ENCODE data around the gene MRAP2.

MRAP2 gene

GRCh38 chr6:84016029-84016428 is 17.5 kb upstream of the MRAP2 start:
- H3K27ac ChIP-seq (ENCODE audit: low read depth, low read length, poor library complexity, severe bottlenecking), result no peak overlapping the region
- H3K79me2 ChIP-seq (ENCODE audit: insufficient read depth, low read length), result no peaks in the 10 kb centered on the region
- no peaks in the 10 kb centered on the region for H3K9me2 ChIP-seq (ENCODE audit: low read depth, low read length)
- H3K27me3 ChIP-seq (ENCODE audit: insufficient read depth, low read length), result no peaks in the 10 kb centered on the region
- no peak overlapping the region for H2AFZ ChIP-seq (ENCODE audit: low read length)
- no peaks in the 10 kb centered on the region for H3K9me3 ChIP-seq (ENCODE audit: low read length)
- H3K4me3 ChIP-seq (ENCODE audit: low read depth, low read length, poor library complexity, severe bottlenecking), result no peak overlapping the region
- no peaks in the 10 kb centered on the region for H3K4me1 ChIP-seq (ENCODE audit: insufficient read depth, low read length, severe bottlenecking)
- H3K4me2 ChIP-seq (ENCODE audit: low read length), result no peak overlapping the region
- TF ChIP-seq EZH2 (IDR thresholded peaks at IDR 0.05; ENCODE audit: borderline replicate concordance, low read length), result no peak
- TF ChIP-seq, protein P1, sequence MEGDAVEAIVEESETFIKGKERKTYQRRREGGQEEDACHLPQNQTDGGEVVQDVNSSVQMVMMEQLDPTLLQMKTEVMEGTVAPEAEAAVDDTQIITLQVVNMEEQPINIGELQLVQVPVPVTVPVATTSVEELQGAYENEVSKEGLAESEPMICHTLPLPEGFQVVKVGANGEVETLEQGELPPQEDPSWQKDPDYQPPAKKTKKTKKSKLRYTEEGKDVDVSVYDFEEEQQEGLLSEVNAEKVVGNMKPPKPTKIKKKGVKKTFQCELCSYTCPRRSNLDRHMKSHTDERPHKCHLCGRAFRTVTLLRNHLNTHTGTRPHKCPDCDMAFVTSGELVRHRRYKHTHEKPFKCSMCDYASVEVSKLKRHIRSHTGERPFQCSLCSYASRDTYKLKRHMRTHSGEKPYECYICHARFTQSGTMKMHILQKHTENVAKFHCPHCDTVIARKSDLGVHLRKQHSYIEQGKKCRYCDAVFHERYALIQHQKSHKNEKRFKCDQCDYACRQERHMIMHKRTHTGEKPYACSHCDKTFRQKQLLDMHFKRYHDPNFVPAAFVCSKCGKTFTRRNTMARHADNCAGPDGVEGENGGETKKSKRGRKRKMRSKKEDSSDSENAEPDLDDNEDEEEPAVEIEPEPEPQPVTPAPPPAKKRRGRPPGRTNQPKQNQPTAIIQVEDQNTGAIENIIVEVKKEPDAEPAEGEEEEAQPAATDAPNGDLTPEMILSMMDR (IDR thresholded peaks at IDR 0.05; ENCODE audit: low read length), result no peak
- H3K9ac ChIP-seq (ENCODE audit: low read length), result no peak overlapping the region
- no peaks in the 10 kb centered on the region for H3K36me3 ChIP-seq (ENCODE audit: insufficient read depth, low read length)
- no peaks in the 10 kb centered on the region for H4K20me1 ChIP-seq (ENCODE audit: insufficient read depth, low read length)
- H3F3A ChIP-seq (ENCODE audit: insufficient read depth, low read length), result no peaks in the 10 kb centered on the region

DNA sequence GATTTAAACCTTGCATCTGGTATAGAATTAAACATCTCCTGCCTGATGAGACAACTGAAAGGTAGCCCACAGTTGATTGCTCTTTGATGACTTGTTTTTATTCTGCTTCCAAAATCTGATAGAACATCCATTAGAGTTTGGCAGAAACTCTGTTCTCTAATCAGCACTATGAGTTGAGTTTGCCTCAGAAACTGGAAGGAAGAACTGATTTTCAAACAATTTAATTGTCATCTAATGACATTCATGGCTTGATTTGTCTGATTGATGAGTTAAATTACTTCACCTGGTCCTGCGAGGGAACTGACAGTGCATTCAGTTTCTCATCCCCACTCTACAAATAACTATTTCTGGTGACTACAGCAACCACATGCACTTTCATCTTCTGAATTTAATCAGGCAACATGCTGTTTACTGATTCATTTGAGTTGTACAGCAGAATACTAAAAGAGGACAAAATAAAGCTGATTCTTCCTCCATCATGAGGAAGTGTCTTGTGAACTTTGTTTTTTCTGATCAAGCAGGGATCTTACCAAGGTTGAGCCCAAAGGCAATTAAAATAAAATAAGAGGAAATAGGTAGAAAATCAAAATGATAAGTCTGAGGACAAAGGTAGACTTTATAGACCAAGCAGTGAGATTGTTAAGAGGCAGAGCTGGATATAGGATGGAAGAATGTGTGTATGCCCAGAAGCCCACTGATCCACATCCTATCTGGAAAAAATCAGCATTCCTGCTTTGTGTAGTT is 15.7 kb upstream of the MRAP2 start:
- Histone ChIP-seq H3K27me3 (ENCODE audit: insufficient read depth, low read length) (no peaks in the 10 kb centered on the region), H2AFZ (ENCODE audit: low read length) (no peak overlapping the region), H3K9me2 (ENCODE audit: low read depth, low read length) (no peaks in the 10 kb centered on the region)

GRCh38 chr6:84018453-84019061 is 15.0 kb upstream of the MRAP2 start:
- Histone ChIP-seq H3K4me2 (ENCODE audit: low read length) (no peak overlapping the region), H4K20me1 (ENCODE audit: insufficient read depth, low read length) (no peaks in the 10 kb centered on the region), H3K4me1 (ENCODE audit: insufficient read depth, low read length, severe bottlenecking) (no peaks in the 10 kb centered on the region), H3K4me3 (ENCODE audit: low read depth, low read length, poor library complexity, severe bottlenecking) (no peak overlapping the region), H3F3A (ENCODE audit: insufficient read depth, low read length) (no peaks in the 10 kb centered on the region), H3K9ac (ENCODE audit: low read length) (no peak overlapping the region), H2AFZ (ENCODE audit: low read length) (no peak overlapping the region), H3K27ac (ENCODE audit: low read depth, low read length, poor library complexity, severe bottlenecking) (no peak overlapping the region), H3K9me3 (ENCODE audit: low read length) (no peaks in the 10 kb centered on the region), H3K9me2 (ENCODE audit: low read depth, low read length) (no peaks in the 10 kb centered on the region), H3K79me2 (ENCODE audit: insufficient read depth, low read length) (no peaks in the 10 kb centered on the region), H3K27me3 (ENCODE audit: insufficient read depth, low read length) (no peaks in the 10 kb centered on the region), H3K36me3 (ENCODE audit: insufficient read depth, low read length) (no peaks in the 10 kb centered on the region)
- no peak for TF ChIP-seq EZH2 (IDR thresholded peaks at IDR 0.05; ENCODE audit: borderline replicate concordance, low read length)
- TF ChIP-seq, protein P1 (IDR thresholded peaks at IDR 0.05; ENCODE audit: low read length), result no peak

More for the DNA sequence above, 15.7 kb upstream of the MRAP2 start:
- no peak overlapping the region for H3K9ac ChIP-seq (ENCODE audit: low read length)
- H3K79me2 ChIP-seq (ENCODE audit: insufficient read depth, low read length), result no peaks in the 10 kb centered on the region
- H3K9me3 ChIP-seq (ENCODE audit: low read length), result no peaks in the 10 kb centered on the region
- TF ChIP-seq, protein P1 (IDR thresholded peaks at IDR 0.05; ENCODE audit: low read length), result no peak
- TF ChIP-seq EZH2 (IDR thresholded peaks at IDR 0.05; ENCODE audit: borderline replicate concordance, low read length), result no peak
- no peaks in the 10 kb centered on the region for H3F3A ChIP-seq (ENCODE audit: insufficient read depth, low read length)
- H3K36me3 ChIP-seq (ENCODE audit: insufficient read depth, low read length), result no peaks in the 10 kb centered on the region
- no peak overlapping the region for H3K4me2 ChIP-seq (ENCODE audit: low read length)
- H3K4me3 ChIP-seq (ENCODE audit: low read depth, low read length, poor library complexity, severe bottlenecking), result no peak overlapping the region
- H3K27ac ChIP-seq (ENCODE audit: low read depth, low read length, poor library complexity, severe bottlenecking), result no peak overlapping the region
- no peaks in the 10 kb centered on the region for H3K4me1 ChIP-seq (ENCODE audit: insufficient read depth, low read length, severe bottlenecking)
- H4K20me1 ChIP-seq (ENCODE audit: insufficient read depth, low read length), result no peaks in the 10 kb centered on the region

Data from OCI-LY1 (cell line).